Peyer's patch (tissue), 4 donors: Measurements from ENCODE around the gene LAIR1. TPM values are rescaled to one million over a fixed set of nuclear protein-coding genes. Genes with fewer than 3 reads are reported as not detected.
A peak's percentile ranks its signal among the peaks of the same experiment; 100 is the strongest.
"Not testable (repeated sequence)": the region's sequence is repeated elsewhere in the genome, so short reads cannot be mapped to it uniquely, and the experiment has no call there.

ENCODE experiments used
- DNase-seq, 3 donors: peaks; one replicate each; pipeline ENCODE4 v3.0.0-alpha.2; 2017 to 2019
- H3K27ac ChIP-seq, 4 donors: fragments of 200-600 bp; sonication (generic); one replicate each; pipeline ENCODE4 v1.5.1; 2016 to 2019
- H3K27me3 ChIP-seq, 2 donors: fragments of 200-600 bp; sonication (generic); one replicate each; pipeline ENCODE4 v1.5.1; 2019
- H3K36me3 ChIP-seq, 3 donors: fragments of 200-600 bp; sonication (generic); one replicate each; pipeline ENCODE4 v1.5.1; 2016 to 2019
- H3K4me1 ChIP-seq, 4 donors: fragments of 200-600 bp; sonication (generic); one replicate each; pipeline ENCODE4 v1.5.1; 2016 to 2019
- H3K4me3 ChIP-seq, 4 donors: fragments of 200-600 bp; sonication (generic); 1 replicate in 3 of 4; 2 replicates in 1 of 4; pipeline ENCODE4 v1.5.1; 2016 to 2019; ENCODE audit warnings: mild to moderate bottlenecking in 1 of 4
- H3K9me3 ChIP-seq, 4 donors: fragments of 200-600 bp; sonication (generic); one replicate each; pipeline ENCODE4 v1.5.1; 2016 to 2019; ENCODE audit warnings: mild to moderate bottlenecking in 1 of 4
- CTCF ChIP-seq, 6 experiments: fragments of 450-650 bp in 4 of 6; fragments of 200-600 bp in 2 of 6; sonication (generic) in 1 of 6; IDR thresholded peaks; one replicate each; pipeline ENCODE4 v1.5.1; 2017 to 2019; ENCODE audit warnings: antibody characterized with exemption in 6 of 6, mild to moderate bottlenecking in 3 of 6, moderate library complexity in 1 of 6
- POLR2A ChIP-seq, 2 donors: fragments of 450-650 bp; IDR thresholded peaks; one replicate each; pipeline ENCODE4 v1.5.1; 2017; ENCODE audit warnings: antibody characterized with exemption in 2 of 2, mild to moderate bottlenecking in 2 of 2, moderate library complexity in 2 of 2
- total RNA-seq, 4 donors: library from RNA; depleted of rRNA; stranded (reverse); fragments of >200 nt; gene quantifications; one replicate each; pipeline ENCODE4 v1.1.0, GENCODE V29; 2016

Gene LAIR1
- total RNA-seq, 4 donors from 2014 or later, result 2.6 to 51.2 (median 10.0) TPM

- no peaks in the 10 kb centered on the region for H3K27me3 ChIP-seq
- no peak overlapping the region for H3K4me3 ChIP-seq
- peaks cover 0 to 11% (median 3%) of the 10 kb centered on the region in 4 donors for H3K4me1 ChIP-seq
- no peak for TF ChIP-seq POLR2A (IDR thresholded peaks at IDR 0.05)
- TF ChIP-seq CTCF (IDR thresholded peaks at IDR 0.05), result no peak
- H3K27ac ChIP-seq, result peak overlapping the region in 2 of 4 donors; percentile 17 to 31
- no peak for DNase-seq
- H3K36me3 ChIP-seq, result no peaks in the 10 kb centered on the region
- H3K9me3 ChIP-seq, result no peaks in the 10 kb centered on the region
Observed at GRCh38 chr19:54376610-54377285, 12.0 kb upstream of the LAIR1 start.

- not testable (repeated sequence) for H3K4me3 ChIP-seq, H3K27me3 ChIP-seq, H3K9me3 ChIP-seq, DNase-seq, H3K36me3 ChIP-seq
- H3K27ac ChIP-seq, result peak overlapping the region; percentile 12 to 49 (median 31)
- H3K4me1 ChIP-seq, result peaks cover 0 to 11% (median 3%) of the 10 kb centered on the region in 4 donors
Observed at GRCh38 chr19:54375181-54375938, 10.6 kb upstream of the LAIR1 start.

- H3K27me3 ChIP-seq, result no peaks in the 10 kb centered on the region
- H3K9me3 ChIP-seq, result no peaks in the 10 kb centered on the region
- no peak overlapping the region for H3K4me3 ChIP-seq
- peaks cover 0 to 11% (median 3%) of the 10 kb centered on the region in 4 donors for H3K4me1 ChIP-seq
- TF ChIP-seq POLR2A (IDR thresholded peaks at IDR 0.05), result no peak
- no peak for TF ChIP-seq CTCF (IDR thresholded peaks at IDR 0.05)
- H3K36me3 ChIP-seq, result no peaks in the 10 kb centered on the region
- DNase-seq, result no peak
- peak overlapping the region in 1 of 4 donors; percentile 17 for H3K27ac ChIP-seq
Observed at GRCh38 chr19:54373781-54374631, 9.3 kb upstream of the LAIR1 start.

GRCh38 chr19:54371453-54371852 is 6.7 kb upstream of the LAIR1 start:
- not testable (repeated sequence) for H3K36me3 ChIP-seq, H3K4me3 ChIP-seq, DNase-seq, H3K4me1 ChIP-seq, H3K9me3 ChIP-seq, H3K27me3 ChIP-seq
- peak overlapping the region in 2 of 4 donors; percentile 31 to 39 for H3K27ac ChIP-seq

- H3K9me3 ChIP-seq, H3K36me3 ChIP-seq, H3K4me1 ChIP-seq, H3K27me3 ChIP-seq: not testable (repeated sequence)
- peak in 2 of 3 donors; percentile 83 to 88 for DNase-seq
- Histone ChIP-seq H3K4me3 (peak overlapping the region in 2 of 4 donors; percentile 9 to 20), H3K27ac (peak overlapping the region in 2 of 4 donors; percentile 42 to 47)
Observed at GRCh38 chr19:54370434-54370796, 5.7 kb upstream of the LAIR1 start.

GRCh38 chr19:54369688-54370433 is 5.1 kb upstream of the LAIR1 start:
- not testable (repeated sequence) for DNase-seq, H3K4me1 ChIP-seq, H3K36me3 ChIP-seq, H3K27me3 ChIP-seq, H3K9me3 ChIP-seq
- Histone ChIP-seq H3K27ac (peak overlapping the region in 3 of 4 donors; percentile 12 to 47 (median 42)), H3K4me3 (peak overlapping the region in 2 of 4 donors; percentile 9 to 20)

- DNase-seq, result no peak
- Histone ChIP-seq H3K27me3 (no peaks in the 10 kb centered on the region), H3K4me1 (peaks cover 0 to 6% (median 3%) of the 10 kb centered on the region in 4 donors), H3K4me3 (peak overlapping the region in 2 of 4 donors; percentile 9 to 10), H3K36me3 (no peaks in the 10 kb centered on the region), H3K27ac (peak overlapping the region in 3 of 4 donors; percentile 12 to 47 (median 28)), H3K9me3 (no peaks in the 10 kb centered on the region)
- TF ChIP-seq POLR2A (IDR thresholded peaks at IDR 0.05), result no peak
- TF ChIP-seq CTCF (IDR thresholded peaks at IDR 0.05), result no peak
Observed at GRCh38 chr19:54369082-54369687, 4.5 kb upstream of the LAIR1 start.
